PC-9 (cell line): ENCODE results near the gene DEUP1. TPM values are rescaled to one million over a fixed set of nuclear protein-coding genes. Genes with fewer than 3 reads are reported as not detected.

ENCODE experiments used
- BruUV-seq: library from RNA; stranded (reverse); fragments of 400-500 nt; replicated peaks from 2 replicates; lab custom pipeline; 2021; lab: Mats Ljungman, UMichigan
- CTCF ChIA-PET: fragments of 300-600 bp; sonication (Branson Sonifier 250); formaldehyde crosslinking; loops from one replicate; lab custom pipeline; 2022; ENCODE audit warnings: antibody characterized with exemption; lab: Charles Lee
- POLR2A ChIA-PET: fragments of 300-600 bp; sonication (Branson Sonifier 250); formaldehyde crosslinking; loops from one replicate; lab custom pipeline; 2022; ENCODE audit warnings: antibody characterized with exemption; ENCODE audit not compliant: unreplicated experiment; lab: Charles Lee
- DNase-seq, 2 experiments: peaks; one replicate each; pipeline versions ENCODE4 v3.0.0 to v3.0.0-alpha.2; 2015 to 2022; ENCODE audit warnings: mixed read lengths in 1 of 2
- H2AFZ ChIP-seq: fragments of 200-600 bp; sonication (generic); 2 replicates; pipeline ENCODE4 v1.8.1; 2017; ENCODE audit warnings: antibody characterized with exemption
- H3F3A ChIP-seq: fragments of 200-600 bp; sonication (generic); 2 replicates; pipeline ENCODE4 v1.8.1; 2017; ENCODE audit warnings: antibody characterized with exemption, mild to moderate bottlenecking, low read depth; ENCODE audit not compliant: insufficient read depth
- H3K27ac ChIP-seq: fragments of 200-600 bp; sonication (generic); 2 replicates; pipeline ENCODE4 v1.6.1; 2016; ENCODE audit warnings: mixed run types
- H3K27me3 ChIP-seq: fragments of 200-600 bp; sonication (generic); 2 replicates; pipeline ENCODE4 v1.6.1; 2016; ENCODE audit warnings: low read depth, mixed run types; ENCODE audit not compliant: insufficient read depth
- H3K36me3 ChIP-seq: fragments of 200-600 bp; sonication (generic); 2 replicates; pipeline ENCODE4 v1.6.1; 2016; ENCODE audit warnings: low read depth, mixed run types
- H3K4me1 ChIP-seq: fragments of 200-600 bp; sonication (generic); replicated peaks from 2 replicates; pipeline ENCODE4 v1.6.1; 2016; ENCODE audit warnings: mixed run types; ENCODE audit not compliant: insufficient read depth
- H3K4me2 ChIP-seq: fragments of 200-600 bp; sonication (generic); 2 replicates; pipeline ENCODE4 v1.6.1; 2017; ENCODE audit warnings: mixed run types
- H3K4me3 ChIP-seq: fragments of 200-600 bp; sonication (generic); 2 replicates; pipeline ENCODE4 v1.6.1; 2016; ENCODE audit warnings: mixed run types
- H3K79me2 ChIP-seq: fragments of 200-600 bp; sonication (generic); 2 replicates; pipeline ENCODE4 v1.6.1; 2017; ENCODE audit warnings: low read depth, mixed run types
- H3K9me2 ChIP-seq: fragments of 200-600 bp; sonication (generic); 2 replicates; pipeline ENCODE4 v1.8.1; 2017; ENCODE audit warnings: mild to moderate bottlenecking; ENCODE audit not compliant: insufficient read depth
- H3K9me3 ChIP-seq: fragments of 200-600 bp; sonication (generic); 2 replicates; pipeline ENCODE4 v1.8.1; 2016; ENCODE audit warnings: low read depth; ENCODE audit not compliant: insufficient read depth
- H4K20me1 ChIP-seq: fragments of 200-600 bp; sonication (generic); 2 replicates; pipeline ENCODE4 v1.8.1; 2017; ENCODE audit not compliant: insufficient read depth
- CTCF ChIP-seq: fragments of 200-600 bp; sonication (generic); conservative IDR thresholded peaks from 2 replicates; pipeline ENCODE4 v1.6.1; 2017; ENCODE audit warnings: mixed run types, antibody characterized with exemption, mild to moderate bottlenecking, moderate library complexity
- EZH2 ChIP-seq: fragments of 200-600 bp; sonication (generic); IDR thresholded peaks from 2 replicates; pipeline ENCODE4 v1.8.0; 2017; ENCODE audit warnings: antibody characterized with exemption, low read depth
- intact Hi-C: fragments of 100-400 bp; cut with micrococcal nuclease; formaldehyde crosslinking; loops from one replicate; pipeline ENCODE4 v1.10.0; 2022; ENCODE audit not compliant: unreplicated experiment
- total RNA-seq: library from RNA; stranded (reverse); gene quantifications from 2 replicates; pipeline ENCODE4 v1.2.3, GENCODE V29; 2021

Gene DEUP1
- total RNA-seq, 1 experiment from 2014 or later: not detected

- Histone ChIP-seq H3K4me3 (no peak overlapping the region), H3K79me2 (no peaks in the 10 kb centered on the region), H3K4me1 (no peaks in the 10 kb centered on the region), H3K4me2 (no peak overlapping the region), H3K9me2 (no peaks in the 10 kb centered on the region), H3K36me3 (no peaks in the 10 kb centered on the region), H3K9me3 (no peaks in the 10 kb centered on the region), H2AFZ (no peak overlapping the region), H3K27ac (no peak overlapping the region), H3F3A (no peaks in the 10 kb centered on the region), H3K27me3 (no peaks in the 10 kb centered on the region), H4K20me1 (no peaks in the 10 kb centered on the region)
- ChIA-PET CTCF (no interaction called here), POLR2A (no interaction called here)
- intact Hi-C loops: no loop called here
- no peak for TF ChIP-seq CTCF
- TF ChIP-seq EZH2: no peak
- DNase-seq: no peak
- no TSS peak for BruUV-seq
Measured at GRCh38 chr11:93322207-93322606, 8.3 kb upstream of the DEUP1 start.

DNA sequence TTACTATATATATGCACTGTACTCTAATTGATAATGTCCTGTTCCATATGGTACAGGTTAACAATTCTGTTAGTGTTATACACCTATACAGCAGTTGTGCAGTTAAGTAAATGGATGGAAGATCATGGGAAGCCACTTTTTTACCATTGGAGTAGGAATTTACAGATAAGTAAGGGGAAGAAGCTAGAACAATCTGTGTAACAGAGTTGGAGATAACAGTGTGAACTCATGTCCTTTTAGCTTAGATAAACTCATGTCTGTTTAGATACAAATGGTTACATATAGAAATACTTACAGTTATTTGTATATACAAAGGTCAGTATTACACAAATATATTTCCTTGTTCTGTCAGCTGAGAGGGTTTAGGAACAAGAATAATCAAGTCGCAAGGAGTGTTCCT is 6.8 kb upstream of the DEUP1 start:
- Histone ChIP-seq H3K4me1 (no peaks in the 10 kb centered on the region), H4K20me1 (no peaks in the 10 kb centered on the region), H3K79me2 (no peaks in the 10 kb centered on the region), H3K27ac (no peak overlapping the region), H3K9me2 (no peaks in the 10 kb centered on the region), H2AFZ (no peak overlapping the region), H3K36me3 (no peaks in the 10 kb centered on the region), H3K4me2 (no peak overlapping the region), H3K27me3 (no peaks in the 10 kb centered on the region), H3K4me3 (no peak overlapping the region), H3F3A (no peaks in the 10 kb centered on the region), H3K9me3 (no peaks in the 10 kb centered on the region)
- DNase-seq: no peak
- intact Hi-C loops: no loop called here
- CTCF ChIA-PET: no interaction called here
- TF ChIP-seq EZH2: no peak
- no peak for TF ChIP-seq CTCF
- no TSS peak for BruUV-seq
- POLR2A ChIA-PET: no interaction called here

DNA sequence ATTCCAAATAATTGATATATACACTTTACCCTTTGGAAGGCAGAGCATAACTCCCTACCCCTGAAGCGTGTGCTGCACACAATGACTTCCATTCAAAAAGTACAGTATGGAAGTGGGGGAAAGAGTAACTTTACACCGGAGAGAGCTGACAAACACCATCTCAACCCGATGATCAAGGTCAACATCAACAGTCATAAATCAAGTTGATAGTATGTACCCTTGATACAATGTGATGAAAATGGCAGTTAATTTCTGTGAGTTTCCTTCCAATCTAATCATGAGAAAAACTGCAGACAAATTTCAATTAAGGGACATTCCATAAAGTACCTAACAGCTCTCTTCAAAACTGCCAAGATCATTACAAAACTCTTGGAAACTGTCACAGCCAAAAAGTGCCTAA is 6.0 kb upstream of the DEUP1 start:
- Histone ChIP-seq H4K20me1 (no peaks in the 10 kb centered on the region), H3K27ac (no peak overlapping the region), H3K27me3 (no peaks in the 10 kb centered on the region), H3K4me3 (no peak overlapping the region), H3K9me3 (no peaks in the 10 kb centered on the region), H3K36me3 (no peaks in the 10 kb centered on the region), H2AFZ (no peak overlapping the region), H3F3A (no peaks in the 10 kb centered on the region), H3K4me1 (no peaks in the 10 kb centered on the region), H3K4me2 (no peak overlapping the region), H3K9me2 (no peaks in the 10 kb centered on the region), H3K79me2 (no peaks in the 10 kb centered on the region)
- BruUV-seq: no TSS peak
- ChIA-PET CTCF (no interaction called here), POLR2A (no interaction called here)
- intact Hi-C loops: no loop called here
- DNase-seq: no peak
- TF ChIP-seq EZH2 (no peak), CTCF (no peak)
